H1 (cell line): ENCODE results near the gene TRIB2. TPM values are rescaled to one million over a fixed set of nuclear protein-coding genes. Genes with fewer than 3 reads are reported as not detected.

ENCODE experiments used
- CTCF ChIA-PET: fragments of 300-600 bp; sonication (Branson Sonifier 250); formaldehyde crosslinking; loops from one replicate; lab custom pipeline; 2021; ENCODE audit not compliant: partially characterized antibody; lab: Charles Lee
- POLR2A ChIA-PET: fragments of 300-600 bp; sonication (Branson Sonifier 250); formaldehyde crosslinking; loops from one replicate; lab custom pipeline; 2021; ENCODE audit warnings: inconsistent platforms; ENCODE audit not compliant: partially characterized antibody; lab: Charles Lee
- DNase-seq, 2 experiments: peaks; one replicate each; pipeline versions ENCODE4 v3.0.0 to v3.0.0-alpha.2; 2010 to 2022; ENCODE audit warnings: low spot score in 2 of 2, low read depth in 1 of 2, mixed read lengths in 1 of 2
- FAIRE-seq: peaks from 2 replicates; lab custom pipeline; 2011; peaks lifted over from hg19 to GRCh38; lab: Jason Lieb, UNC
- H2AFZ ChIP-seq: 2 replicates; pipeline ENCODE4 v1.8.1; 2012; ENCODE audit warnings: low read length, inconsistent platforms
- H2AK5ac ChIP-seq: 2 replicates; pipeline ENCODE4 v1.6.1; 2013; ENCODE audit warnings: low read depth, low read length
- H2BK120ac ChIP-seq: replicated peaks from 2 replicates; pipeline ENCODE3; 2013; ENCODE audit warnings: low read depth, low read length, inconsistent platforms
- H2BK12ac ChIP-seq: 2 replicates; pipeline ENCODE4 v1.6.1; 2013; ENCODE audit warnings: low read depth, low read length
- H2BK15ac ChIP-seq: 2 replicates; pipeline ENCODE4 v1.6.1; 2013; ENCODE audit warnings: low read length
- H2BK20ac ChIP-seq: 2 replicates; pipeline ENCODE4 v1.6.1; 2013; ENCODE audit warnings: low read length
- H2BK5ac ChIP-seq: 2 replicates; pipeline ENCODE4 v1.6.1; 2013; ENCODE audit warnings: low read depth, low read length
- H3K14ac ChIP-seq: 2 replicates; pipeline ENCODE4 v1.6.1; 2013; ENCODE audit warnings: inconsistent platforms; ENCODE audit not compliant: insufficient read length
- H3K18ac ChIP-seq: 2 replicates; pipeline ENCODE4 v1.6.1; 2013; ENCODE audit warnings: low read length; ENCODE audit errors: extremely low read depth
- H3K23ac ChIP-seq: 2 replicates; pipeline ENCODE4 v1.6.1; 2013; ENCODE audit warnings: inconsistent platforms; ENCODE audit not compliant: insufficient read length
- H3K23me2 ChIP-seq: 2 replicates; pipeline ENCODE4 v1.6.1; 2013; ENCODE audit warnings: low read depth, low read length
- H3K27ac ChIP-seq: 2 replicates; pipeline ENCODE4 v1.6.1; 2011; ENCODE audit warnings: low read depth, low read length, inconsistent platforms
- H3K27me3 ChIP-seq, 4 experiments: replicated peaks in 1 of 4; 1 replicate in 1 of 4; 2 replicates in 3 of 4; pipeline versions ENCODE4 v1.6.1 to v1.8.1; 2011 to 2013; ENCODE audit warnings: low read length in 3 of 4, mild to moderate bottlenecking in 3 of 4, inconsistent platforms in 2 of 4, mixed read lengths in 2 of 4, moderate library complexity in 1 of 4; ENCODE audit not compliant: control insufficient read depth in 3 of 4, insufficient read depth in 3 of 4; ENCODE audit errors: extremely low read depth in 1 of 4
- H3K36me3 ChIP-seq, 4 experiments: 2 replicates each; pipeline versions ENCODE4 v1.6.1 to v1.8.1; 2011 to 2013; ENCODE audit warnings: mild to moderate bottlenecking in 4 of 4, low read length in 3 of 4, moderate library complexity in 2 of 4, control low read depth in 1 of 4, inconsistent platforms in 1 of 4; ENCODE audit not compliant: insufficient read depth in 4 of 4, control insufficient read depth in 2 of 4
- H3K4ac ChIP-seq: replicated peaks from 2 replicates; pipeline ENCODE3; 2013; ENCODE audit warnings: low read length, low read depth, mixed read lengths, inconsistent platforms; ENCODE audit not compliant: insufficient read length
- H3K4me1 ChIP-seq, 4 experiments: replicated peaks in 1 of 4; 1 replicate in 1 of 4; 2 replicates in 3 of 4; pipeline versions ENCODE4 v1.6.1 to v1.8.1; 2011 to 2013; ENCODE audit warnings: low read length in 3 of 4, inconsistent platforms in 2 of 4, mixed read lengths in 1 of 4; ENCODE audit not compliant: insufficient read depth in 4 of 4, control insufficient read depth in 3 of 4
- H3K4me2 ChIP-seq, 2 experiments: 2 replicates each; pipeline versions ENCODE4 v1.6.1 to v1.8.1; 2011 to 2013; ENCODE audit warnings: low read depth in 2 of 2, low read length in 2 of 2, control low read depth in 1 of 2, inconsistent platforms in 1 of 2, mild to moderate bottlenecking in 1 of 2; ENCODE audit not compliant: insufficient read depth in 1 of 2
- H3K4me3 ChIP-seq, 4 experiments: fragments of 200-600, 300-600 bp in 1 of 4; sonication (generic), shearing (Covaris generic), sonication (Bioruptor Twin) in 1 of 4; 2 replicates each; pipeline versions ENCODE4 v1.5.1 to v1.8.1; 2011 to 2016; ENCODE audit warnings: low read length in 4 of 4, low read depth in 3 of 4, control low read depth in 2 of 4, inconsistent platforms in 2 of 4, mild to moderate bottlenecking in 2 of 4, mixed read lengths in 1 of 4, moderate library complexity in 1 of 4; ENCODE audit not compliant: insufficient read depth in 2 of 4; ENCODE audit errors: extremely low read depth in 1 of 4
- H3K56ac ChIP-seq: replicated peaks from 2 replicates; pipeline ENCODE3; 2013; ENCODE audit warnings: low read depth, mild to moderate bottlenecking, mixed read lengths, low read length, inconsistent platforms; ENCODE audit not compliant: insufficient read length
- H3K79me1 ChIP-seq: 2 replicates; pipeline ENCODE4 v1.6.1; 2013; ENCODE audit warnings: low read depth, low read length, control low read depth
- H3K79me2 ChIP-seq, 2 experiments: 2 replicates each; pipeline versions ENCODE4 v1.6.1 to v1.8.1; 2012 to 2013; ENCODE audit warnings: low read length in 2 of 2, mild to moderate bottlenecking in 2 of 2, inconsistent platforms in 1 of 2; ENCODE audit not compliant: insufficient read depth in 2 of 2, control insufficient read depth in 1 of 2
- H3K9ac ChIP-seq, 4 experiments: replicated peaks in 1 of 4; 1 replicate in 1 of 4; 2 replicates in 3 of 4; pipeline versions ENCODE4 v1.6.1 to v1.8.1; 2011 to 2013; ENCODE audit warnings: low read depth in 3 of 4, low read length in 3 of 4, control low read depth in 2 of 4, mild to moderate bottlenecking in 2 of 4, moderate library complexity in 2 of 4, inconsistent platforms in 1 of 4; ENCODE audit errors: extremely low read depth in 1 of 4
- H3K9me3 ChIP-seq, 2 experiments: 2 replicates each; pipeline versions ENCODE4 v1.6.1 to v1.8.1; 2012 to 2013; ENCODE audit warnings: mild to moderate bottlenecking in 2 of 2, moderate library complexity in 2 of 2, control low read depth in 1 of 2, inconsistent platforms in 1 of 2, low read depth in 1 of 2, low read length in 1 of 2, mixed read lengths in 1 of 2; ENCODE audit not compliant: insufficient read depth in 2 of 2
- H4K20me1 ChIP-seq, 2 experiments: replicated peaks in 1 of 2; 2 replicates each; pipeline versions ENCODE3 to v1.8.1; 2011 to 2013; ENCODE audit warnings: inconsistent platforms in 2 of 2, low read length in 2 of 2, mild to moderate bottlenecking in 1 of 2; ENCODE audit not compliant: insufficient read depth in 2 of 2, control insufficient read depth in 1 of 2
- H4K5ac ChIP-seq: 2 replicates; pipeline ENCODE4 v1.6.1; 2013; ENCODE audit warnings: low read length, low read depth, mixed read lengths, inconsistent platforms; ENCODE audit not compliant: insufficient read length
- H4K8ac ChIP-seq: 2 replicates; pipeline ENCODE4 v1.8.0; 2013; ENCODE audit warnings: mild to moderate bottlenecking, moderate library complexity, low read length, inconsistent platforms; ENCODE audit not compliant: insufficient read depth; ENCODE audit errors: extremely low read depth
- H4K91ac ChIP-seq: replicated peaks from 2 replicates; pipeline ENCODE3; 2013; ENCODE audit warnings: low read length, mixed read lengths, inconsistent platforms; ENCODE audit not compliant: insufficient read length
- CEBPB ChIP-seq: IDR thresholded peaks from 2 replicates; pipeline ENCODE4 v1.6.1; 2012; ENCODE audit warnings: low read depth, low read length
- SP2 ChIP-seq: IDR thresholded peaks from 2 replicates; pipeline ENCODE4 v1.6.1; 2012; ENCODE audit warnings: mild to moderate bottlenecking, low read length, inconsistent platforms
- WGBS, 2 experiments: shearing (Covaris generic) in 1 of 2; methylation state at CpG; one replicate each; pipeline versions ENCODE4 v1.1.6 to v1.1.7; 2013 to 2015; ENCODE audit warnings: low lambda C conversion rate in 2 of 2, mixed read lengths in 2 of 2, inconsistent platforms in 1 of 2, low coverage in 1 of 2, missing lambda C conversion rate in 1 of 2; ENCODE audit not compliant: insufficient replicate concordance in 2 of 2, insufficient coverage in 1 of 2, insufficient read length in 1 of 2; ENCODE audit errors: extremely low coverage in 1 of 2, missing lambda C conversion rate in 1 of 2; 5-methylcytosine and 5-hydroxymethylcytosine counted together
- polyA plus RNA-seq, 7 experiments: library from polyadenylated mRNA; depleted of rRNA in 3 of 7; stranded (reverse) in 5 of 7; unstranded in 2 of 7; fragments of >200 nt in 5 of 7; fragments of 200-250 nt in 2 of 7; gene quantifications; 1 replicate in 5 of 7; 2 replicates in 1 of 7; 4 replicates in 1 of 7; pipeline versions ENCODE4 v1.2.1 to v1.2.3, GENCODE V29; 2011 to 2013; ENCODE audit warnings: missing spikeins in 2 of 7, mixed read lengths in 2 of 7
- total RNA-seq: library from RNA; stranded (reverse); fragmentation: NEBNext Ultra II Directional; extraction: Animal tissue kit (Norgen Biotek cat#: 25700); gene quantifications from 2 replicates; pipeline ENCODE4 v1.2.1, GENCODE V29; 2021

TRIB2 gene
- total and polyA plus RNA-seq, 2 of the 8 experiments (the other 6 are each of a cell fraction or from before 2014, with no cell fraction given) = 40.8 to 57.0 TPM

GRCh38 chr2:12714391-12715221 lies 2.1 kb upstream of the TRIB2 start:
- no peak overlapping the region for H4K8ac ChIP-seq

More at GRCh38 chr2:12714391-12715221, 2.1 kb upstream of the TRIB2 start:
- no peak overlapping the region for H3K4ac ChIP-seq
- H3K23ac ChIP-seq = no peak overlapping the region
- H3K36me3 ChIP-seq = no peaks in the 10 kb centered on the region
- H2BK15ac ChIP-seq = no peak overlapping the region
- peaks cover 0 to 10% (median 1%) of the 10 kb centered on the region in 4 experiments; a peak in 4 of 7 replicates for H3K4me1 ChIP-seq
- no peak overlapping the region for H4K5ac ChIP-seq
- H3K27me3 ChIP-seq = no peaks in the 10 kb centered on the region
- DNase-seq (no peak), FAIRE-seq (no peak)
- H3K14ac ChIP-seq = no peak overlapping the region
- H3K18ac ChIP-seq = no peak overlapping the region
- H3K9ac ChIP-seq = no peak overlapping the region
- H2BK5ac ChIP-seq = no peak overlapping the region
- H2BK120ac ChIP-seq = no peak overlapping the region
- H3K27ac ChIP-seq = no peak overlapping the region
- CTCF ChIA-PET = interaction anchor here (0.7 to 3.9 kb wide), 14 partner anchors 10 to 386 kb away, joined by 3 to 22 read pairs (median 4); no protein-coding TSS in a partner anchor
- no peaks in the 10 kb centered on the region; the same call in 1 of the 2 replicates for H3K79me1 ChIP-seq
- peak overlapping the region; percentile 71 to 83; a peak in 2 of 4 replicates for H3K4me2 ChIP-seq
- H2BK12ac ChIP-seq = no peak overlapping the region
- no peak overlapping the region for H4K91ac ChIP-seq
- TF ChIP-seq CEBPB (0 out of 2 replicates have a peak, but pooled peaks have one; percentile 5), SP2 (no peak)
- H3K4me3 ChIP-seq = 0 out of 8 replicates have a peak overlapping the region, but pooled peaks of 1 of the 4 experiments have one; percentile 95
- peaks cover 3% of the 10 kb centered on the region; the same call in 1 of the 2 replicates for H3K23me2 ChIP-seq
- peaks cover 0 to under 1% of the 10 kb centered on the region in 2 experiments for H4K20me1 ChIP-seq
- H2AFZ ChIP-seq = no peak overlapping the region
- 67% methylated on average over 10 of the region's 10 CpGs; no CpG with 5 or more reads in 1 of the 2 experiments for WGBS, 2 experiments
- POLR2A ChIA-PET = no interaction called here
- no peaks in the 10 kb centered on the region for H3K9me3 ChIP-seq
- peak overlapping the region; percentile 51; the same call in 1 of the 2 replicates for H2BK20ac ChIP-seq
- H3K79me2 ChIP-seq = peaks cover 0 to 19% of the 10 kb centered on the region in 2 experiments; a peak in 3 of 4 replicates
- no peak overlapping the region for H2AK5ac ChIP-seq
- no peak overlapping the region for H3K56ac ChIP-seq
